NCI-H128 (cell line): ENCODE results near the gene IFNGR1.
"Not testable (repeated sequence)": the region's sequence is repeated elsewhere in the genome, so short reads cannot be mapped to it uniquely, and the experiment has no call there.

Experiments
- DNase-seq: peaks from one replicate; lab custom pipeline; 2025; ENCODE audit not compliant: unreplicated experiment; lab: John Stamatoyannopoulos, UW

The IFNGR1 gene

GRCh38 chr6:137218917-137219663, at the start of gene IFNGR1:
TSS of gene IFNGR1 (minus strand) at chr6:137219385. CDS start at chr6:137219327, 58 bp downstream.
- DNase-seq: peak; percentile 72

DNA sequence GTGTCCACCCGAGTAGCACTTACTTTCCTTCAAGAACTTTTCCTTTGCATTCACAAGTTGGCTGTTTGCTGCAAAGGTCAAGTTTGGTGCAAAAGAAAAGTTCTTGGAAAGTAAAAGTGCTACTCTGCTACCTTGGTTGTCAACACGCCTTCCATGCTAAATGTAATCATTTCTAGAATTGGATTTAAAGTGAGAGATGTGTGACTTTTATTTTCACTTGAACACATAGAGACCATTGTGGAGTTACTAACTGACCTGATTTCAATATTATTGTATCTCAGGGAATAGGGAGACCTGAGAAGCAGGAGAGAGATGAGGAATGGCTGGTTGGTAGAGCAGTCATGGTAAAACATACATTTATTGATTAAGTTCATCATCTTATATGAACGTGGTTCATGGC, 49.7 kb upstream of the IFNGR1 start:
- DNase-seq: no peak

DNA sequence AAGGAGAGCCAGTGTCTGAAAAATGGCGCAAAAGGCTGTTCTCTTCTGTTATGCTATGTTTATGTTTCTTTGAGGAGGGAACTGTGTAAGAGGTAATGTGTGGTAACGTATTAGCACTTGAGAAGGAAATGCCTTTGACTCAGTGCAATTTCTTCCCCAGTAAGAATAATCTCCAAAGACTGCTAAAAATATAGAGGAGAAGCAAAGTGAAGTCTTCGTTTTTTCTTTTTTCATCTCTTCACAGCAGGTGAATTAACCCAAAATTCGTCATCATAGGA, 47.1 kb upstream of the IFNGR1 start:
- no peak for DNase-seq

GRCh38 chr6:137265561-137266308, 46.5 kb upstream of the IFNGR1 start:
- DNase-seq: no peak

DNA sequence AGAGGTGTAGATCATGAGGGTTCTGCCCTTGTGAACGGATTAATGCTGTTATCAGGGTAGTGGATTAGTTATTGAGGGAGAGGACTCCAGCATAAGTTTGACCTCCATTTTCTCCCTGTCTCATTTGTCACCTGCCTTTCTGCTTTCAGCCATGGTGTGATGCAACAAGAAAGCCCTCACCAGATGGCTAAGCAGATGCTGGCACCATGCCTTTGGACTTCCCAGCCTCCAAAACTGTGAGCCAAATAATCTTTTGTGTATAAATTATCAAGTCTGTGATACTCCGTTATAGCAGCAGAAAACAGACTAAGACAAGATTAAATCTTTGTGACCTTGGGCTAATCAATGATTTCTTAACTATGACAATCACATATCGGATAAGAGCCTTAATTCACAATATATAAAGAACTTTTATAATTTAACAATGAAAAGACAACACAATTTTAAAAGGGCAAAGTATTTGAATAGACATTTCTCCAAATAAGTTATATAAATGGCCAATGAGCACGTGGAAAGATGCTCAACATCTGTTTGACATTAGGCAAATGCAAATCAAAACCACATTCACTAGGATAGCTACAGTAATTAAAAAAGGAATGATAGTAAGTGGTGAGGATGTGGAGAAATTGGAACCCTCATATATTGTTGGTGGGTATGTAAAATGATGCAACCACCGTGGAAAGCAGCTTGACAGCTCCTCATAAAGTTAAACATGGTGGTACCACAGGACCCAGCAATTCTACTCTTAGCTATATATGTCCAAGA, 45.3 kb upstream of the IFNGR1 start:
- DNase-seq: no peak

- DNase-seq: no peak
These were observed 42.6 kb upstream of the IFNGR1 start for GRCh38 chr6:137261761-137262160.

DNA sequence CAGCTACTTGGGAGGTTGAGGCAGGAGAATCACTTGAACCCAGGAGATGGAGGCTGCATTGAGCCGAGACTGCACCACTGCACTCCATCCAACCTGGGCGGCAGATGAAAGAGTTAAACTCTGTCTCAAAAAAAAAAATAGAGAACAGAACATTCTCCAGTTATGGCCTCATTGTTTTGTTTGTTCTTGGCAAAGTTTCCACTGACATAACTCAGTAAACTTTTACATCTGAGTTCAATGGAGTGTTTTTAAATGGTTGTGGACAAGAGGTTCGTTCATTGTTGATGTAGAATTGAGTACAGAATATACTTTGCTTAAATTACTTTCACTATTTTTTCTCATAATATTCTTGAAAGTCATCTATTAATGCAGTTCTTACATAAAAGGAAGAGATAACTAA, 42.2 kb upstream of the IFNGR1 start:
- no peak for DNase-seq

- DNase-seq: no peak
These were observed 41.0 kb upstream of the IFNGR1 start for GRCh38 chr6:137260217-137260616.

DNA sequence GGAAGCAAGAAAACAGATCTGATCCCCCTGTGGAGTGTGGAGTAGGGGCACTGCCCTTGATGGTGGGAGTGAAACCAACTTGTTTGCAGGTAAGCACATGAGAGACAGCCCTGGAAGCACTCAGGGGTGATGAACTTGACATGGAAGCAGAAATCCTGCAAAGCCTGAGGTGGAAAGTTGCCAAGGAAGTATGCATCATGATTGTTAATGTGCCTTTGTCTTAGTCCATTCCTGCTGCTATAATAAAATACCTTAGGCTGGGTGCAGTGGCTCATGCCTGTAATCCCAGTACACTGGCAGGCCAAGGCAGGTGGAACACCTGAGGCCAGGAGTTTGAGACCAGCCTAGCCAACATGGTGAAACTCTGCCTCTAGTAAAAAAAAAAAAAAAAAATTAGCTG, 40.2 kb upstream of the IFNGR1 start:
- DNase-seq: no peak

GRCh38 chr6:137258170-137258569, 39.0 kb upstream of the IFNGR1 start:
- DNase-seq: no peak

- no peak for DNase-seq
These were observed 37.3 kb upstream of the IFNGR1 start for GRCh38 chr6:137256350-137257103.

GRCh38 chr6:137254966-137255365, 35.8 kb upstream of the IFNGR1 start:
- no peak for DNase-seq

GRCh38 chr6:137254430-137254829, 35.2 kb upstream of the IFNGR1 start:
- DNase-seq: not testable (repeated sequence)

- DNase-seq: no peak
These were observed 29.5 kb upstream of the IFNGR1 start for GRCh38 chr6:137248702-137249101.

DNA sequence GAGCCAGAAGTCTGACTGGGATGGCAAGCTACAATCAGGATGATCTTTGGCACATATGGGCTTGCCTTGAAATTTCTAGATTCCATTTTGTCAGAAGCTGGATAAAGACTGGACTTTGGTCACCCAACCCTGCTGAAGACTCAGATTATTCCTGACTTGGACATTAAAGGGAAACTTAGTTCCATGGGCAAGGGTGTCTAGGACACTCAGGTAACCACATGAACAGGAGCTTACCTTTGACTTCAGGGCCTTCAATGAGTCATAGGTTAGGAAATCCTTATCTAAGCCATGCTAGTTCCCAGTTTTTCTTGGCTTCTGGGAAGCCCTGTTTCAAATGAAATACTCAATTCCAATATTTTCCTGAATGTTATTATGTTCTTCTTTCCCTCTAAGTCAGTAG, 28.5 kb upstream of the IFNGR1 start:
- no peak for DNase-seq

GRCh38 chr6:137246791-137247202, 27.6 kb upstream of the IFNGR1 start:
- DNase-seq: no peak

GRCh38 chr6:137246164-137246563, 27.0 kb upstream of the IFNGR1 start:
- DNase-seq: no peak

GRCh38 chr6:137241481-137242038, 22.4 kb upstream of the IFNGR1 start:
- DNase-seq: no peak

GRCh38 chr6:137240168-137240567, 21.0 kb upstream of the IFNGR1 start:
- no peak for DNase-seq

GRCh38 chr6:137237413-137238170, 18.4 kb upstream of the IFNGR1 start:
- no peak for DNase-seq
